GM23338 (cell line): Measurements from ENCODE around the gene LMF2. TPM values are rescaled to one million over a fixed set of nuclear protein-coding genes. Genes with fewer than 3 reads are reported as not detected.

Source experiments
- ATAC-seq: fragments of 200-7000 bp; cut with Tn5 transposase; 3 replicates; pipeline ENCODE4 v1.9.1; 2020
- DNase-seq: peaks from one replicate; pipeline ENCODE4 v3.0.0-alpha.2; 2015; ENCODE audit warnings: low spot score
- H2AFZ ChIP-seq: fragments of 200-600 bp; sonication (generic); 2 replicates; pipeline ENCODE4 v1.8.0; 2016; ENCODE audit warnings: antibody characterized with exemption, mild to moderate bottlenecking, moderate library complexity
- H3F3A ChIP-seq: fragments of 200-600 bp; sonication (generic); replicated peaks from 2 replicates; pipeline ENCODE4 v1.8.0; 2017; ENCODE audit warnings: antibody characterized with exemption, mixed run types, low read depth
- H3K27ac ChIP-seq: fragments of 200-600 bp; sonication (generic); 2 replicates; pipeline ENCODE4 v1.6.1; 2016; ENCODE audit warnings: low read depth
- H3K27me3 ChIP-seq: fragments of 200-600 bp; sonication (generic); 2 replicates; pipeline ENCODE4 v1.8.0; 2016; ENCODE audit warnings: mild to moderate bottlenecking, mixed run types, moderate library complexity; ENCODE audit not compliant: insufficient read depth
- H3K36me3 ChIP-seq: fragments of 200-600 bp; sonication (generic); 2 replicates; pipeline ENCODE4 v1.8.0; 2016; ENCODE audit warnings: mild to moderate bottlenecking; ENCODE audit not compliant: insufficient read depth
- H3K4me1 ChIP-seq: fragments of 200-600 bp; sonication (generic); 2 replicates; pipeline ENCODE4 v1.8.0; 2016; ENCODE audit warnings: mild to moderate bottlenecking, moderate library complexity; ENCODE audit not compliant: insufficient read depth
- H3K4me2 ChIP-seq: fragments of 200-600 bp; sonication (generic); 2 replicates; pipeline ENCODE4 v1.7.1; 2017; ENCODE audit warnings: mixed run types
- H3K4me3 ChIP-seq: fragments of 200-600 bp; sonication (generic); 2 replicates; pipeline ENCODE4 v1.6.1; 2016; ENCODE audit warnings: mixed run types
- H3K79me2 ChIP-seq: fragments of 200-600 bp; sonication (generic); replicated peaks from 2 replicates; pipeline ENCODE4 v1.8.0; 2017; ENCODE audit warnings: mild to moderate bottlenecking; ENCODE audit not compliant: insufficient read depth
- H3K9me2 ChIP-seq: fragments of 200-600 bp; sonication (generic); 2 replicates; pipeline ENCODE4 v1.8.0; 2017; ENCODE audit not compliant: insufficient read depth
- H4K20me1 ChIP-seq: fragments of 200-600 bp; sonication (generic); replicated peaks from 2 replicates; pipeline ENCODE4 v1.8.0; 2017; ENCODE audit warnings: mild to moderate bottlenecking; ENCODE audit not compliant: insufficient read depth
- H3K27ac Mint-ChIP-seq: 2 replicates; pipeline ENCODE4 v1.8.0; 2020; ENCODE audit warnings: inconsistent platforms, mild to moderate bottlenecking, moderate library complexity, mixed read lengths
- H3K27me3 Mint-ChIP-seq: 3 replicates; pipeline ENCODE4 v1.8.0; 2022; ENCODE audit warnings: low read depth, mild to moderate bottlenecking, moderate library complexity, mixed read lengths, inconsistent platforms; ENCODE audit not compliant: insufficient read depth, poor library complexity
- H3K36me3 Mint-ChIP-seq: 3 replicates; pipeline ENCODE4 v1.8.0; 2021; ENCODE audit warnings: low read depth, mild to moderate bottlenecking, inconsistent platforms, moderate library complexity, mixed read lengths
- H3K4me1 Mint-ChIP-seq: 3 replicates; pipeline ENCODE4 v1.8.0; 2020; ENCODE audit warnings: mild to moderate bottlenecking, inconsistent platforms, mixed read lengths
- H3K4me3 Mint-ChIP-seq: 3 replicates; pipeline ENCODE4 v1.8.0; 2021; ENCODE audit warnings: moderate library complexity, mild to moderate bottlenecking, inconsistent platforms, mixed read lengths
- H3K9me3 Mint-ChIP-seq: 3 replicates; pipeline ENCODE4 v1.8.0; 2020; ENCODE audit warnings: moderate library complexity, mild to moderate bottlenecking, inconsistent platforms, mixed read lengths
- CREB1 ChIP-seq: fragments of 250-450 bp; sonication (Bioruptor Pico); IDR thresholded peaks from 2 replicates; pipeline ENCODE4 v1.5.0; 2020; ENCODE audit warnings: low read depth, mild to moderate bottlenecking, moderate library complexity
- CTCF ChIP-seq, 2 experiments: fragments of 200-600 bp in 1 of 2; sonication (generic) in 1 of 2; conservative IDR thresholded peaks; 2 replicates each; pipeline versions ENCODE4 v1.5.1 to v1.6.1; 2016 to 2017; ENCODE audit warnings: antibody characterized with exemption in 2 of 2, low read depth in 2 of 2, mild to moderate bottlenecking in 2 of 2, moderate library complexity in 1 of 2
- ETS1 ChIP-seq: IDR thresholded peaks from 2 replicates; pipeline ENCODE4 v1.6.1; 2016; ENCODE audit warnings: antibody characterized with exemption
- EZH2 ChIP-seq: fragments of 200-600 bp; sonication (generic); IDR thresholded peaks from one replicate; pipeline ENCODE4 v1.8.0; 2017; ENCODE audit warnings: antibody characterized with exemption, mild to moderate bottlenecking, low read depth; ENCODE audit not compliant: unreplicated experiment
- EZH2phosphoT487 ChIP-seq: fragments of 200-600 bp; sonication (generic); IDR thresholded peaks from one replicate; pipeline ENCODE4 v1.8.1; 2018; ENCODE audit warnings: antibody characterized with exemption; ENCODE audit not compliant: unreplicated experiment
- JUNB ChIP-seq: IDR thresholded peaks from one replicate; pipeline ENCODE4 v1.6.1; 2016; ENCODE audit warnings: antibody characterized with exemption; ENCODE audit not compliant: unreplicated experiment
- NANOG ChIP-seq: IDR thresholded peaks from 2 replicates; pipeline ENCODE4 v1.6.1; 2016; ENCODE audit warnings: antibody characterized with exemption, borderline replicate concordance
- POLR2AphosphoS5 ChIP-seq: IDR thresholded peaks from 2 replicates; pipeline ENCODE4 v1.6.1; 2016; ENCODE audit warnings: antibody characterized with exemption, low read depth
- REST ChIP-seq: IDR thresholded peaks from one replicate; pipeline ENCODE4 v1.6.1; 2018; ENCODE audit warnings: antibody characterized with exemption; ENCODE audit not compliant: unreplicated experiment
- STAT1 ChIP-seq: IDR thresholded peaks from one replicate; pipeline ENCODE4 v1.6.1; 2016; ENCODE audit warnings: antibody characterized with exemption; ENCODE audit not compliant: unreplicated experiment
- ZNF114 ChIP-seq: fragments of 250-450 bp; sonication (Bioruptor Pico); IDR thresholded peaks from 2 replicates; pipeline ENCODE4 v1.5.0; 2020; ENCODE audit warnings: mild to moderate bottlenecking, moderate library complexity
- ZNF462 ChIP-seq: fragments of 250-450 bp; sonication (Bioruptor Pico); IDR thresholded peaks from 2 replicates; pipeline ENCODE4 v1.5.0; 2020; ENCODE audit warnings: mild to moderate bottlenecking, moderate library complexity
- polyA plus RNA-seq: library from polyadenylated mRNA; unstranded; fragments of >200 nt; fragmentation: Nextera tagmentation; extraction: Ambion mirVana; gene quantifications from 2 replicates; pipeline ENCODE4 v1.2.1, GENCODE V29; 2016
- total RNA-seq: library from RNA; depleted of rRNA; stranded (reverse); fragments of >200 nt; shearing (Covaris generic); gene quantifications from 2 replicates; pipeline ENCODE4 v1.2.3, GENCODE V29; 2014

Gene LMF2
- total and polyA plus RNA-seq, 2 experiments from 2014 or later, result 15.6 to 36.3 TPM

GRCh38 chr22:50490531-50491308 is 16.8 kb downstream of the LMF2 start:
- H2AFZ ChIP-seq, result no peak overlapping the region
- no peak overlapping the region for H3K27ac ChIP-seq
- H3K9me2 ChIP-seq, result no peaks in the 10 kb centered on the region
- H3K36me3 Mint-ChIP-seq, result no peaks in the 10 kb centered on the region; the same call in 2 of the 3 replicates
- H3K27me3 ChIP-seq, result no peaks in the 10 kb centered on the region
- H3K4me1 Mint-ChIP-seq, result no peaks in the 10 kb centered on the region; the same call in 2 of the 3 replicates
- ATAC-seq (no peak), DNase-seq (no peak)
- H3K4me3 Mint-ChIP-seq, result no peak overlapping the region
- H3K9me3 Mint-ChIP-seq, result no peaks in the 10 kb centered on the region
- peaks cover 17% of the 10 kb centered on the region for H3K27me3 Mint-ChIP-seq
- H3F3A ChIP-seq, result no peaks in the 10 kb centered on the region
- no peak overlapping the region for H3K4me3 ChIP-seq
- H3K4me1 ChIP-seq, result no peaks in the 10 kb centered on the region
- no peak overlapping the region for H3K27ac Mint-ChIP-seq
- no peak overlapping the region for H3K4me2 ChIP-seq
- no peaks in the 10 kb centered on the region for H4K20me1 ChIP-seq
- H3K36me3 ChIP-seq, result no peaks in the 10 kb centered on the region
- no peaks in the 10 kb centered on the region for H3K79me2 ChIP-seq
- no peak for TF ChIP-seq ZNF114 (CRISPR knock-in tag)
- TF ChIP-seq EZH2phosphoT487, result no peak
- no peak for TF ChIP-seq EZH2
- TF ChIP-seq NANOG, result no peak
- TF ChIP-seq ETS1, result no peak
- TF ChIP-seq CREB1, result no peak
- TF ChIP-seq JUNB, result no peak
- no peak for TF ChIP-seq ZNF462 (CRISPR knock-in tag)
- no peak for TF ChIP-seq REST
- no peak for TF ChIP-seq POLR2AphosphoS5
- TF ChIP-seq STAT1, result no peak
- TF ChIP-seq CTCF (conservative IDR thresholded peaks at IDR 0.05; ENCODE audit: low read depth in 2 of 2), result no peak
